ENCODE measurements around the gene PHTF1.

DNA sequence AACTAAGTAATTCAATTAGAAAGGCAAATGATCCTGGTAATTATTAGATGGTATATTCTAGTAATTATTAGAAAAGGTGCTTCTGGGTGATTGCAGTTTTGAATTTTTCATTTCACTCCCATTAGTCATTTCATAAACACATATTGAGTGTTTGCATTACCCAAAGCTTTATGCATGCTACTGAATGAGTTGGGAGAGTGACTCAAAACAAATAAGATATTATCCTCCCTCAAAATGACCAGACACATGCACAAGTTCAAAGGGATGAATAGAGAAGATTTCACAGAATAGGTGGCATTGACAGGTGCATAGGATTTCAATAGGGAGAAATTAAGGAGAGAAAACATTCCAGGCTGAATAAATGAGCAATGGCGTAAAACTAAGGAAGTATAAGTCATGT lies 84.7 kb downstream of the PHTF1 start:
- TF ChIP-seq, protein P1, sequence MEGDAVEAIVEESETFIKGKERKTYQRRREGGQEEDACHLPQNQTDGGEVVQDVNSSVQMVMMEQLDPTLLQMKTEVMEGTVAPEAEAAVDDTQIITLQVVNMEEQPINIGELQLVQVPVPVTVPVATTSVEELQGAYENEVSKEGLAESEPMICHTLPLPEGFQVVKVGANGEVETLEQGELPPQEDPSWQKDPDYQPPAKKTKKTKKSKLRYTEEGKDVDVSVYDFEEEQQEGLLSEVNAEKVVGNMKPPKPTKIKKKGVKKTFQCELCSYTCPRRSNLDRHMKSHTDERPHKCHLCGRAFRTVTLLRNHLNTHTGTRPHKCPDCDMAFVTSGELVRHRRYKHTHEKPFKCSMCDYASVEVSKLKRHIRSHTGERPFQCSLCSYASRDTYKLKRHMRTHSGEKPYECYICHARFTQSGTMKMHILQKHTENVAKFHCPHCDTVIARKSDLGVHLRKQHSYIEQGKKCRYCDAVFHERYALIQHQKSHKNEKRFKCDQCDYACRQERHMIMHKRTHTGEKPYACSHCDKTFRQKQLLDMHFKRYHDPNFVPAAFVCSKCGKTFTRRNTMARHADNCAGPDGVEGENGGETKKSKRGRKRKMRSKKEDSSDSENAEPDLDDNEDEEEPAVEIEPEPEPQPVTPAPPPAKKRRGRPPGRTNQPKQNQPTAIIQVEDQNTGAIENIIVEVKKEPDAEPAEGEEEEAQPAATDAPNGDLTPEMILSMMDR (conservative IDR thresholded peaks at IDR 0.05; ENCODE audit: low read depth, low read length): no peak
- no peak for TF ChIP-seq EZH2 (IDR thresholded peaks at IDR 0.05; ENCODE audit: low read length, unreplicated experiment)
- TF ChIP-seq EZH2phosphoT487 (IDR thresholded peaks at IDR 0.05; ENCODE audit: borderline replicate concordance, low read length): no peak

Measured in PC-3 (cell line).